ENCODE data around the gene FTO. TPM values are rescaled to one million over a fixed set of nuclear protein-coding genes. Genes with fewer than 3 reads are reported as not detected.
"Not testable (repeated sequence)": the region's sequence is repeated elsewhere in the genome, so short reads cannot be mapped to it uniquely, and the experiment has no call there.

The FTO gene
- total and polyA plus RNA-seq, 2 of the 13 experiments (the other 11 are each of a cell fraction or from before 2014, with no cell fraction given) = 41.6 to 55.8 TPM

DNA sequence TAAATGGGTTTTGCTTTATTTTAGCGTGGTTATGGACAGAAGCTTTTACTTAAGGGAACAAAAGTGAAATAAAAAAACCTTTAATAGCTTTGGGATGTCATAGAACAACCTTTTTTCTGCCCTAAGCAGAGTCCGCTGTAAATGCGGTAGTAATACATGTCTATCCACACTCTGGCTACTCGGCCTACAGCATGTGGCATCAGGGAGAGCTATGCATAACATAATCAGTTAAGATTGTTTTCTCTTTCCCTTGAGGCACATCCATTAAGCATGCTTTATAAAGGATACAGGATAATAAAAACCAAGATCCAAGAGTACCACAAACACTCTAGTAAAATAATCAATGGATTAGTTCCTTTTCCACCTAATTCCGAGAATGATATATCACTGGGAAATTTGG is 10.6 kb upstream of the FTO start (continued):
- TF ChIP-seq HOMEZ (CRISPR knock-in tag; IDR thresholded peaks at IDR 0.05; ENCODE audit: low read depth) (no peak), ZSCAN25 (CRISPR knock-in tag; IDR thresholded peaks at IDR 0.05) (no peak), STAT5B (CRISPR knock-in tag; IDR thresholded peaks at IDR 0.05) (no peak), HDAC1 (CRISPR knock-in tag; IDR thresholded peaks at IDR 0.05) (no peak), KMT2B (CRISPR knock-in tag; IDR thresholded peaks at IDR 0.05) (no peak), ZNF768 (CRISPR knock-in tag; IDR thresholded peaks at IDR 0.05) (no peak)
- TF ChIP-seq, protein P1, sequence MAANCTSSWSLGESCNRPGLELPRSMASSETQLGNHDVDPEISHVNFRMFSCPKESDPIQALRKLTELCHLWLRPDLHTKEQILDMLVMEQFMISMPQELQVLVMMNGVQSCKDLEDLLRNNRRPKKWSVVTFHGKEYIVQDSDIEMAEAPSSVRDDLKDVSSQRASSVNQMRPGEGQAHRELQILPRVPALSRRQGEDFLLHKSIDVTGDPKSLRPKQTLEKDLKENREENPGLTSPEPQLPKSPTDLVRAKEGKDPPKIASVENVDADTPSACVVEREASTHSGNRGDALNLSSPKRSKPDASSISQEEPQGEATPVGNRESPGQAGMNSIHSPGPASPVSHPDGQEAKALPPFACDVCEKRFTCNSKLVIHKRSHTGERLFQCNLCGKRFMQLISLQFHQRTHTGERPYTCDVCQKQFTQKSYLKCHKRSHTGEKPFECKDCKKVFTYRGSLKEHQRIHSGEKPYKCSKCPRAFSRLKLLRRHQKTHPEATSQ (CRISPR knock-in tag; IDR thresholded peaks at IDR 0.05; ENCODE audit: borderline replicate concordance) = no peak

GRCh38 chr16:53695070-53695469 is 8.9 kb upstream of the FTO start:
- no peak overlapping the region for H3K4me2 ChIP-seq (ENCODE audit: low read depth, low read length)
- no peaks in the 10 kb centered on the region for H3K79me2 ChIP-seq (ENCODE audit: insufficient read depth, low read length)
- FAIRE-seq (no peak), ATAC-seq (no peak), DNase-seq (ENCODE audit: low spot score) (no peak)
- H3K9ac ChIP-seq (ENCODE audit: insufficient read depth, low read depth, low read length) = no peak overlapping the region
- H3K27ac ChIP-seq (ENCODE audit: extremely low read length, insufficient read depth, low read length) = no peak overlapping the region
- WGBS (ENCODE audit: low lambda C conversion rate) = 91% methylated on average over 1 of the region's 1 CpG
- peaks cover 0 to 10% of the 10 kb centered on the region in 2 experiments; a peak in 3 of 5 replicates for H3K36me3 ChIP-seq (replicated peaks in 1 of 2; ENCODE audit: control insufficient read depth in 1 of 2, insufficient read depth in 2 of 2, low read length in 2 of 2)
- in situ Hi-C loops (cut with HindIII; ENCODE audit: extremely low pct_ligation_motif_present, low pct_unique_long_range_greater_than_20kb) = no loop called here
- CTCF ChIA-PET (ENCODE audit: low intra/inter-chr PET ratio, low total read pairs) = no interaction called here
- no peak overlapping the region for H3K4me3 ChIP-seq (replicated peaks in 1 of 3; ENCODE audit: insufficient read depth in 1 of 3, low read depth in 2 of 3, low read length in 3 of 3)
- POLR2A ChIA-PET = no interaction called here
- no TSS peak for BruUV-seq (replicated peaks)
- intact Hi-C loops (cut with micrococcal nuclease; ENCODE audit: unreplicated experiment) = no loop called here
- H3K27me3 ChIP-seq (ENCODE audit: control insufficient read depth in 1 of 2, insufficient read depth in 2 of 2, low read length in 2 of 2) = no peaks in the 10 kb centered on the region
- H3K4me1 ChIP-seq (ENCODE audit: insufficient read depth, low read length) = no peaks in the 10 kb centered on the region
- no peak overlapping the region for H2AFZ ChIP-seq (ENCODE audit: low read length)
- no peak for TF ChIP-seq ZFP1 (CRISPR knock-in tag; IDR thresholded peaks at IDR 0.05)
- 0 out of 2 replicates have a peak, but pooled peaks have one; percentile 6 for TF ChIP-seq CREB1 (IDR thresholded peaks at IDR 0.05)
- no peak for TF ChIP-seq CREB1 (CRISPR knock-in tag; IDR thresholded peaks at IDR 0.05)
- no peaks in the 10 kb centered on the region for H4K20me1 ChIP-seq (ENCODE audit: insufficient read depth, low read length)
- no peaks in the 10 kb centered on the region for H3K9me3 ChIP-seq (ENCODE audit: low read length)

DNA sequence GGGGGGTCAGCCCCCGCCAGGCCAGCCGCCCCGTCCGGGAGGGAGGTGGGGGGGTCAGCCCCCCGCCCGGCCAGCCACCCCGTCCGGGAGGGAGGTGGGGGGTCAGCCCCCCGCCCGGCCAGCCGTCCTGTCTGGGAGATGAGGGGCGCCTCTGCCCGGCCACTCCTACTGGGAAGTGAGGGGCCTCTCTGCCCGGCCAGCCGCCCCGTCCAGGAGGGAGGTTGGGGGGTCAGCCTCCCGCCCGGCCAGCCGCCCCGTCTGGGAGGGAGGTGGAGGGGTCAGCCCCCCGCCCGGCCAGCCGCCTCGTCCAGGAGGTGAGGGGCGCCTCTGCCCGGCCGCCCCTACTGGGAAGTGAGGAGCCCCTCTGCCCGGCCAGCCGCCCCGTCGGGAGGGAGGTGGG is 5.7 kb upstream of the FTO start:
- H3K27ac ChIP-seq (ENCODE audit: extremely low read length, insufficient read depth, low read length); H3K4me3 ChIP-seq (replicated peaks in 1 of 3; ENCODE audit: insufficient read depth in 1 of 3, low read depth in 2 of 3, low read length in 3 of 3); in situ Hi-C loops (cut with HindIII; ENCODE audit: extremely low pct_ligation_motif_present, low pct_unique_long_range_greater_than_20kb); CTCF ChIA-PET (ENCODE audit: low intra/inter-chr PET ratio, low total read pairs); H3K4me1 ChIP-seq (ENCODE audit: insufficient read depth, low read length); DNase-seq (ENCODE audit: low spot score); H3K9ac ChIP-seq (ENCODE audit: insufficient read depth, low read depth, low read length); intact Hi-C loops (cut with micrococcal nuclease; ENCODE audit: unreplicated experiment); H3K4me2 ChIP-seq (ENCODE audit: low read depth, low read length); H3K36me3 ChIP-seq (replicated peaks in 1 of 2; ENCODE audit: control insufficient read depth in 1 of 2, insufficient read depth in 2 of 2, low read length in 2 of 2); POLR2A ChIA-PET; H2AFZ ChIP-seq (ENCODE audit: low read length); H3K27me3 ChIP-seq (ENCODE audit: control insufficient read depth in 1 of 2, insufficient read depth in 2 of 2, low read length in 2 of 2); H4K20me1 ChIP-seq (ENCODE audit: insufficient read depth, low read length); FAIRE-seq; H3K79me2 ChIP-seq (ENCODE audit: insufficient read depth, low read length); ATAC-seq; BruUV-seq (replicated peaks); H3K9me3 ChIP-seq (ENCODE audit: low read length): not testable (repeated sequence)
- 100% methylated on average over 3 of the region's 31 CpGs for WGBS (ENCODE audit: low lambda C conversion rate)
